NOMO-1 (cell line): ENCODE data around the gene CCDC142.

Experiments used
- DNase-seq, 2 experiments: peaks; one replicate each; lab custom pipeline; 2025; ENCODE audit not compliant: unreplicated experiment in 2 of 2; lab: John Stamatoyannopoulos, UW

The CCDC142 gene

DNA sequence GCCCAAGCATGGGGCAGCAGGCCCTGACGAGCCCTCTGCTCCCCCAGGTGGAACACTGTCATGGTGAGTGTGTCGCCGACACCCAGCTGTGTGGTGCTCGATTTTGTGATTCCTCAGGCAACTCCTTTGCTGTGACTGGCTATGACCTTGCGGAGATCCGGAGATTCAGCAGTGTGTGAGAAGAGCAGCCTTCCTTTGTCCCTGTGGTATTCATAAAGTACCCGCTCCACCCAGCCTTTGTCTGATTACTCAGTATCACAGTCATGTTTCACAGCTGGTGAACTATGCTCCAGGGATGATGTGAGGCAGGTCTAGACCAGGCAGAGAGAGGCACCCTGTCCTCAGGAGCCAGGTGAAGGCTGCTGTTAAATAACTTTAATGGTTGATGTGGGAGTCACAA lies 57.3 kb downstream of the CCDC142 start:
- DNase-seq = no peak

DNA sequence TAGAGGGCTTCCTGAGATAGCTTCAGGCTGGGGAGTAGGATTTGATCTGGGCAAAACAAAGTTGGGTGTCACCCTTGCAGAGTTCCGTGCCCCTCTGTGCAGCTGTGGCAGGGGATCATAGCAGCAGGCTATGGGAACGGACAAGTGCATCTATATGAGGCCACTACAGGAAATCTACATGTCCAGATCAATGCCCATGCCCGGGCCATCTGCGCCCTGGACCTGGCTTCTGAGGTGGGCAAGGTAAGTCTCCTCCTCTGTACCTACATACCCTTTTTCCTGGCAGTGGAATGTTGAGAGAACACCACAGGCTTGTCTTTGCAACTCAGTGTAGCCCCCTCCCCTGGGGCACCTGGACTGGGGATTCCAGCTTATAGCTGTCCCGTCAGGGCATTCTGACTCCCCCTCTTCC lies 57.8 kb downstream of the CCDC142 start:
- no peak for DNase-seq

DNA sequence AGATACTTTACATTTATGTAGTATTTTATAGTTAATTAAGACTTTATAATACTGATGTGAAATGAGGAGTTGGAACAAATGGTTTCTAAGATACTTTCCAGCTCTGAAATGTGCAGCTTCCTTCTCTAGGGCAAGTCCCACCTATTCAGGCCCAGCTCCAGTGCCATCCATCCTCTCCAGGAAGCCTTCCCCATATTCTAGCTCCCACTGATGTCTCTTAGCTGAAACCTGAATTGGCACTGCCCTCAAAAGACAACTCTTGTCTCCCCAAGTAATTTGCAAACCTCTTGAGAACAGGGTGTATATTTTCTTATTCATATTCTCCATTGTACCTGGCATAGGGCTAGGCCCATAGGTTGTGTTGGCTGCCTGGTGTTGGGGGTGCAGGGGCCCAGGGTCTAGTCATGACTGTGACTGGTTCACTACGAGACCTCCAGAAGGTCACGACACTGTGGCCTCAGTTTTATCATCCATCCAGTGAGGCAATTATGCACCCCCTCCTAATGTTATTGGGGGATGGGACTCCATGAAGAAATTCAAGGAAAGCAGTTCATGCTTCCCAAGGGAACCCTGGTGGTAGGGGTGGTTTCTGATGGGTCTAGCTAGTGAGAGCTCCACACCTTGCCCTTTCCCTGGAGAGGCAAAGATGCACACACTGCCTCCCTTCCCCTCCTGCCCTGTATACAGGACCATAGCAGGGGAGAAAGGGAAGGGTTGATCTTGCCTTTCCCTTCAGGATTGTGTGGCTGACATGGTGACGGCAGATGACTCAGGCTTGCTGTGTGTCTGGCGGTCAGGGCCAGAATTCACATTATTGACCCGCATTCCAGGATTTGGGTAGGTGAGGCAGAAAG lies 58.4 kb downstream of the CCDC142 start:
- no peak for DNase-seq
